HK-2 (cell line): ENCODE measurements around the gene CUL3.

Source experiments
- DNase-seq: peaks from one replicate; pipeline ENCODE4 v3.0.0-alpha.2; 2018; ENCODE audit not compliant: unreplicated experiment

The CUL3 gene

GRCh38 chr2:224580248-224580647, 4.9 kb downstream of the CUL3 start:
- no peak for DNase-seq

DNA sequence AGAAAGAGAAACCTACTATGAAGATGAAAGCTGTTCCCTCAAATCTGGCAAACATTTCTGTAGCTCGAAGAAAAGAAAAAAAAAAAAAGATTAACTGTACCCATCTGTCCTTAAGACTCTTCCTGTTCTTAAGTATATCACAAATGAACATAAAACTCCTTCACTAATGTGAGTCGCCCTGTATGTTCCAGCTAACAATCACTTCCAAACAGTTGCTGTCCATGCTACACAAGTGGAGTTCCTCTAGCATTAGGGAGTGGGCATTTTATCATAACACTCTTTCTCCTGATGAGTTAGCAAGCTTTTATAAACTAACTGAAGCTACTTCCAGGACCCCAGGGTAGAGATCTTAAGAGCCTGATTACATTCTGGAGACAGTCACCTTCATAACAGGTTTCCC, 5.8 kb downstream of the CUL3 start:
- DNase-seq = no peak

DNA sequence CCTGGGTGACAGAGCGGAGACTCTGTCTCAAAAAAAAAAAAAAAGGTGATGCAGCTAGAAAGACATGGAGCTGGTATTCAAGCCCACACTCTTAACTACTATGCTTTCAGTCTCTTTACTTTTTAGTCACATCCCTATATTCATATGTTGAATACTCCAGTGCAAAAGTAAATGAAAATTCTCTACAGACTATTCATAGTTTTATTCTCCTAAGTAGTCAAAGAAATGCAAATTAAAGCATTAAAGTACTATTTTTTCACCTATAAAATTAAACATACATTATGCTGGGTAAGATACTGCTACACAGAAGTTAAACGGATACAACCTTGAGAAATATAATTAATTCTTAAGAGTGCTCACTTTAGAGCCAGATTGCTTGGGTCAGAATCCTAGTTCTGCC, 7.6 kb downstream of the CUL3 start:
- no peak for DNase-seq

GRCh38 chr2:224576088-224576715, 9.0 kb downstream of the CUL3 start:
- no peak for DNase-seq

DNA sequence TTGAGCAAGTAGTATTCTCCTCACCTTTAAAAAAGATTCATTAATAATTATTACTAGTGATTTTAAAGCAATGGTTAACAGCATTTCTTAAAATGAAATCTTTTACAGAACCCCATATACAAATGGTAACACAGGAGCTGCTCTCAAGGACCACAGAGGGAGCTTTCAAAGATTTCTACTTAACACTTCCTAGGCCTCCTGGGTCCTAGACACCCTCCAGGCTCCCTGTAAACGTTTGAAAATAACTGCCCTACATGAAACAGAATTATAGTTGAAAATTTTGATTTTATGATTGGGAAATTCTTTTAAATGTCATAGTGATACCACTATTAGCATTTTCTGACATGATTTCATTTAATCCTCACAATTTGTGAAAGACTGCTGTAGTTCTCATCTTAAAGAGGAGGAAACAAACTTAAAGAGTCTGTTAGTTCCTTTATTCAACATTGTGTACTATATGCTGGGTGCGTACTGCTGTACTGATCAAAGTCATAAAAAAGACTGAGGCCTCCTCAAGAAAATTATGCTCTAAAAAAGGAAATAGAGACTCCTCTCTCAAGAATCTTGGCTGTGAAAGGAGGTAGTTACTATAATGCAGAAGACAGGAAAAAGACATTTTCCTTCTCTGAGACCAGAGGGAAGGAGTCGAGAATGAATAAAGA, 10.6 kb downstream of the CUL3 start:
- DNase-seq = no peak

GRCh38 chr2:224573724-224574123, 11.4 kb downstream of the CUL3 start:
- DNase-seq = no peak

GRCh38 chr2:224572338-224572737, 12.8 kb downstream of the CUL3 start:
- DNase-seq = no peak

GRCh38 chr2:224570328-224570993, 14.7 kb downstream of the CUL3 start:
- DNase-seq = no peak

GRCh38 chr2:224569654-224570053, 15.5 kb downstream of the CUL3 start:
- no peak for DNase-seq

DNA sequence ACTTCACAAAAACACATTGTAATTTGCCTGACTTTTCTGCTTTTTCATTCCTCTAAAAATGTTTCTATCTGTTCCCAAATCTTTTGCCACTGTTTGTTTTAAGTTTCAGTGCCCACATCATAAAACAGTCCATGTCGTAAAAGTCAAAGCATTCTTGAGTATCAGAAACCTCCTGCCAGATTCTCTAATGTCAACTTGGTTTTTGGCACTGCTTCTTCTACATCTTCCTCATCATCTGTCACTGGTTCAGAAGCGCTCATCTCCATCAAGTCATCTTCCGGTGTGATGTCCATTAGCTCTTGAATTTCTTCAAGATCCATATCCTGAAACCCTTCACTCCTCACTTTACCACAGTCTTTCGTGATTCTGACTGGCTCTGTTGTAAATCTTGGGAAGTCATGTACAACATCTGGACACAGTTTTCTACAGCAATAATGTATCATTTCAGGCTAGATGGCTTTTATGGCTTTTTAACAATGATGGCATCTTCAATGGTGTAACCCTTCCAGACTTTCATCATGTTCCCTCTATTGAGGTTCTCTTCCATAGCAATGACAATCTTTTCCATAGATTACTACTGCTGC, 19.6 kb downstream of the CUL3 start:
- DNase-seq = no peak

DNA sequence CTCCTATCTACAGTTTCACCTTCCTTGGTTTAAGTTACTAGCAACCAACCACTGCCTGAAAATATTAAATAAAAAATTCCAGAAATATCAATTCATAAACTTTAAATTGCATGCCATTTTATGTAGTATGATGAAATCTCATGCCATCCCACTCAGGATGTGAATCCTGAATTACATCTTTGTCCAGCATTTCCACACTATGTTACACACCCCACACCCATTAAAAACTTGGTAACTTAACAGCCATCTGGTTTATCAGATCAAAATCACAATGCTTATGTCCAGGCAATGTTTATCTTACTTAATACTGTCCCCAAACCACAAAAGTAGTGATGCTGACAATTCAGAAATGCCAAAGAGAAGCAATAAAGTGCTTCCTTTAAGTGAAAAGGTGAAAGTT, 21.6 kb downstream of the CUL3 start:
- no peak for DNase-seq

DNA sequence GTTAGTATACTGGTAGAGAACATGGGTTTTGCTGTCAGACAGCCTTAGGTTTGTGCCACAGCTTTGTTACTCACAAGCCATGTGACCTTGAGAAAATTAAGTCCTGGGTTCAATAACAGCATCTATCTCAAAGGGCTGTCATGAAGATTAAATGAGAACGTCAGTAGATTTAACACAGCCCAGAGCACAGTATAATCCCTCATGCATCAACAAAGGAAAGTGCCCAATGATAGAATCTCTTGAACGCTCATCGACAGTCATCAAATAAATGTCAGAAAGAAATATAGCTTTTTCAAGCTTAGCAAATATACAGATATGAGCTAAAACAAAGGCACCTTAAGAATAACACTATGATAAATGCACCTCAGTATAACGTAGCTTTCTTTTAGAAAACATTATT, 22.3 kb downstream of the CUL3 start:
- no peak for DNase-seq

DNA sequence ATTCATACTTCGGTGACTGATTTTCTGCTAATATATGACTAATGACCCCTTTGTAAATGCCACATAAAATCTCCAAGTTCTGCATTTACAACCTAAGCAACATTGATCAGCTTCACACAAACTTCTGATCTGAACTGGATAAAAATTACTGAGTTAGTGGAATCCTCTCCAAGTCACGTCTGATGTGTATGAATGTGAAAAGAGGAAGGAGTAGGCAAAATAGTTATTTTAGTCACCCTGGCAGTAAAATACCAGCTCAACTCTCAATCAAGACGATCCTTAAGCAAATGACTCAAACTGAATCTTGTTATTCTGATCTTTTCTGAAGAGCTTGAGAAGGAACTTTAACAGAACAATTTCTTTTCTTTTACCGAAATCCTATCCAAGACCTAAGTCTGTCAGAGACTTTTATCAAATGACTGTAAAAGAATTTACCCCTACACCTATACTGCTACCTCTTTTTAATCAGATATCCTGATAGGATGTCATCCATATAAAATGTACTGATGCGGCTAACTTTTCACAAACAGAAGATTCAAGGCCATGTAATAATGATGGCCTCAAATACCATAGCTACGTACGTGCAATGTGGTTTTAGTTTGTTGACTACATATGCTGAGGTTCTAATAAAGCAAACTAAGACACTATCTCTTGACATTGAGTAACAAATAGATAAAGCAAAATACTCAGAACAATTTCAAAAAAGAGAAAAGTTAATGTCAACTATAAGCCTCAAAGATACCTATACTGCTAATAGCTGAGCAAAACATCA, 23.7 kb downstream of the CUL3 start:
- no peak for DNase-seq

- DNase-seq = no peak
These were observed 24.6 kb downstream of the CUL3 start for GRCh38 chr2:224560549-224560948.

- no peak for DNase-seq
These were observed 27.6 kb downstream of the CUL3 start for GRCh38 chr2:224557610-224558009.

- DNase-seq = no peak
These were observed 28.8 kb downstream of the CUL3 start for GRCh38 chr2:224556381-224556780.

- DNase-seq = no peak
These were observed 29.3 kb downstream of the CUL3 start for GRCh38 chr2:224555823-224556366.

DNA sequence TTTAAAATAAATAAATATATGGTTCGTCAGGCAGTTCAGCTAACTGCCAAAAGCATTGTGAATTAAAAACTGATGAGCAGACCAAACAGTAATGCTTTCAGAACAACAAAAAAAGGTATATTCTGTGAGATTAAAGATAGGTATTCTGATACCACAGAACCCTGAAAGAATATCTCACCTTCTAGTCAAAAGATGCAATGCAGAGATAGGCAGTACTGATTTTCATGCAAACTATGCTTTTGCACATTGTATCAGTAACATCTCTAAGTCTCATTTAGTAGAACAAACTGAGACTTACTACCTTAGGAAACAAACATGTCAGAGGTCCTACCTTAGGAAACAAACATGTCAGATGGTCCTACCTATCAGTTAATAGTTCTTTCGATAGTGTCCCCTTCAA, 32.4 kb downstream of the CUL3 start:
- DNase-seq = no peak

GRCh38 chr2:224551693-224552092, 33.5 kb downstream of the CUL3 start:
- no peak for DNase-seq

- no peak for DNase-seq
These were observed 38.2 kb downstream of the CUL3 start for GRCh38 chr2:224546926-224547325.

GRCh38 chr2:224545884-224546644, 39.1 kb downstream of the CUL3 start:
- DNase-seq = no peak
